Measurements from ENCODE around the gene PTPRQ.
"Not testable (repeated sequence)": the region's sequence is repeated elsewhere in the genome, so short reads cannot be mapped to it uniquely, and the experiment has no call there.

Gene PTPRQ

GRCh38 chr12:80648881-80649280 lies 204.8 kb downstream of the PTPRQ start:
- DNase-seq: no peak

GRCh38 chr12:80655751-80656150 lies 211.7 kb downstream of the PTPRQ start:
- DNase-seq: no peak

GRCh38 chr12:80659512-80660063 lies 215.6 kb downstream of the PTPRQ start:
- DNase-seq: no peak

GRCh38 chr12:80662586-80662985 lies 218.6 kb downstream of the PTPRQ start:
- DNase-seq: no peak

GRCh38 chr12:80670214-80670613 lies 226.2 kb downstream of the PTPRQ start:
- no peak for DNase-seq

- DNase-seq: not testable (repeated sequence)
These were observed 232.1 kb downstream of the PTPRQ start for GRCh38 chr12:80676042-80676636.

GRCh38 chr12:80676856-80677255 lies 232.8 kb downstream of the PTPRQ start:
- DNase-seq: no peak

- no peak for DNase-seq
These were observed 234.0 kb downstream of the PTPRQ start for GRCh38 chr12:80677994-80678393.

GRCh38 chr12:80679346-80680131 lies 235.5 kb downstream of the PTPRQ start:
- DNase-seq: no peak

- no peak for DNase-seq
These were observed 237.3 kb downstream of the PTPRQ start for GRCh38 chr12:80681287-80681686.

- no peak for DNase-seq
These were observed 237.8 kb downstream of the PTPRQ start for GRCh38 chr12:80681786-80682185.

GRCh38 chr12:80684077-80684495 lies 240.1 kb downstream of the PTPRQ start:
- no peak for DNase-seq

GRCh38 chr12:80690090-80690489 lies 246.1 kb downstream of the PTPRQ start:
- no peak for DNase-seq

- no peak for DNase-seq
These were observed 246.5 kb downstream of the PTPRQ start for GRCh38 chr12:80690513-80690912.

- no peak for DNase-seq
These were observed 248.1 kb downstream of the PTPRQ start for GRCh38 chr12:80692114-80692513.

GRCh38 chr12:80697270-80697887 lies 253.3 kb downstream of the PTPRQ start:
- DNase-seq: no peak

- no peak for DNase-seq
These were observed 254.2 kb downstream of the PTPRQ start for GRCh38 chr12:80698256-80698655.

- DNase-seq: no peak
These were observed 255.0 kb downstream of the PTPRQ start for GRCh38 chr12:80698847-80699542.

GRCh38 chr12:80700327-80700726 lies 256.3 kb downstream of the PTPRQ start:
- no peak for DNase-seq

- no peak for DNase-seq
These were observed 257.4 kb downstream of the PTPRQ start for GRCh38 chr12:80701388-80701787.

GRCh38 chr12:80702889-80703805 lies 259.1 kb downstream of the PTPRQ start:
- DNase-seq: no peak

- no peak for DNase-seq
These were observed 260.4 kb downstream of the PTPRQ start for GRCh38 chr12:80704420-80704819.
